H9 (cell line): ENCODE results near the gene REC114. TPM values are rescaled to one million over a fixed set of nuclear protein-coding genes. Genes with fewer than 3 reads are reported as not detected.

Experiments used
- DNase-seq: peaks from one replicate; pipeline ENCODE4 v3.0.0-alpha.2; 2017
- H2AFZ ChIP-seq: one replicate; pipeline ENCODE4 v1.6.1; 2013; ENCODE audit warnings: mild to moderate bottlenecking, low read length, control low read depth, moderate library complexity
- H2AK5ac ChIP-seq: 2 replicates; pipeline ENCODE4 v1.6.1; 2013; ENCODE audit warnings: low read length, control low read depth, mixed read lengths; ENCODE audit not compliant: insufficient read length
- H2BK120ac ChIP-seq: one replicate; pipeline ENCODE4 v1.6.1; 2013; ENCODE audit warnings: low read depth, mild to moderate bottlenecking, low read length, control low read depth, inconsistent platforms; ENCODE audit not compliant: poor library complexity, severe bottlenecking
- H2BK12ac ChIP-seq: 2 replicates; pipeline ENCODE4 v1.6.1; 2013; ENCODE audit warnings: low read length, control low read depth, mixed read lengths, low read depth; ENCODE audit not compliant: insufficient read length
- H2BK15ac ChIP-seq: 2 replicates; pipeline ENCODE4 v1.6.1; 2013; ENCODE audit warnings: low read depth, low read length, control low read depth
- H2BK20ac ChIP-seq: one replicate; pipeline ENCODE4 v1.6.1; 2013; ENCODE audit warnings: low read depth, mild to moderate bottlenecking, low read length, control low read depth, inconsistent platforms; ENCODE audit not compliant: poor library complexity, severe bottlenecking
- H2BK5ac ChIP-seq: 2 replicates; pipeline ENCODE4 v1.6.1; 2013; ENCODE audit warnings: low read length, control low read depth, mixed read lengths; ENCODE audit not compliant: insufficient read length
- H3K14ac ChIP-seq: 2 replicates; pipeline ENCODE4 v1.6.1; 2013; ENCODE audit warnings: low read length, control low read depth; ENCODE audit not compliant: insufficient read depth
- H3K18ac ChIP-seq: 2 replicates; pipeline ENCODE4 v1.6.1; 2013; ENCODE audit warnings: low read depth, mild to moderate bottlenecking, mixed read lengths, low read length, control low read depth; ENCODE audit not compliant: insufficient read length
- H3K23ac ChIP-seq: 2 replicates; pipeline ENCODE4 v1.6.1; 2013; ENCODE audit warnings: low read length, control low read depth, mixed read lengths, low read depth; ENCODE audit not compliant: insufficient read length
- H3K23me2 ChIP-seq: 2 replicates; pipeline ENCODE4 v1.6.1; 2013; ENCODE audit warnings: low read depth, mild to moderate bottlenecking, mixed read lengths, low read length, control low read depth; ENCODE audit not compliant: insufficient read length, poor library complexity, severe bottlenecking
- H3K27ac ChIP-seq: 2 replicates; pipeline ENCODE4 v1.5.1; 2013; ENCODE audit warnings: low read length, control low read depth, mixed read lengths, low read depth; ENCODE audit not compliant: insufficient read length
- H3K27me3 ChIP-seq: 2 replicates; pipeline ENCODE4 v1.6.1; 2013; ENCODE audit warnings: low read length, control low read depth, inconsistent platforms; ENCODE audit not compliant: insufficient read depth
- H3K4ac ChIP-seq: 2 replicates; pipeline ENCODE4 v1.6.1; 2013; ENCODE audit warnings: low read depth, mild to moderate bottlenecking, control low read depth, inconsistent platforms, low read length, moderate library complexity
- H3K4me1 ChIP-seq: 2 replicates; pipeline ENCODE4 v1.6.1; 2013; ENCODE audit warnings: low read length, control low read depth, inconsistent platforms; ENCODE audit not compliant: insufficient read depth
- H3K4me2 ChIP-seq: 2 replicates; pipeline ENCODE4 v1.6.1; 2013; ENCODE audit warnings: low read length, control low read depth, mixed read lengths; ENCODE audit not compliant: insufficient read length, insufficient read depth
- H3K56ac ChIP-seq: 2 replicates; pipeline ENCODE4 v1.6.1; 2013; ENCODE audit warnings: low read depth, mild to moderate bottlenecking, mixed read lengths, low read length, control low read depth; ENCODE audit not compliant: insufficient read length
- H3K79me1 ChIP-seq: 2 replicates; pipeline ENCODE4 v1.6.1; 2013; ENCODE audit warnings: low read depth, mild to moderate bottlenecking, moderate library complexity, low read length, control low read depth, inconsistent platforms; ENCODE audit not compliant: insufficient read depth, poor library complexity, severe bottlenecking
- H3K79me2 ChIP-seq: 2 replicates; pipeline ENCODE4 v1.6.1; 2013; ENCODE audit warnings: low read length, control low read depth, inconsistent platforms; ENCODE audit not compliant: insufficient read depth
- H3K9ac ChIP-seq: 2 replicates; pipeline ENCODE4 v1.6.1; 2013; ENCODE audit warnings: low read length, control low read depth, mixed read lengths; ENCODE audit not compliant: insufficient read length; ENCODE audit errors: extremely low read depth
- H3K9me3 ChIP-seq: one replicate; pipeline ENCODE4 v1.6.1; 2013; ENCODE audit warnings: low read depth, low read length, inconsistent platforms; ENCODE audit not compliant: control insufficient read depth
- H3T11ph ChIP-seq: one replicate; pipeline ENCODE4 v1.6.1; 2013; ENCODE audit warnings: mild to moderate bottlenecking, low read length, control low read depth, inconsistent platforms
- H4K20me1 ChIP-seq: one replicate; pipeline ENCODE4 v1.6.1; 2013; ENCODE audit not compliant: control insufficient read depth, insufficient read length, insufficient read depth
- H4K5ac ChIP-seq: 2 replicates; pipeline ENCODE4 v1.6.1; 2013; ENCODE audit warnings: low read depth, mild to moderate bottlenecking, mixed read lengths, low read length, control low read depth; ENCODE audit not compliant: insufficient read length
- H4K8ac ChIP-seq: replicated peaks from 2 replicates; pipeline ENCODE4 v1.6.1; 2013; ENCODE audit warnings: low read length, control low read depth, mixed read lengths, low read depth; ENCODE audit not compliant: insufficient read length
- H4K91ac ChIP-seq: 2 replicates; pipeline ENCODE4 v1.6.1; 2013; ENCODE audit warnings: low read depth, mild to moderate bottlenecking, moderate library complexity, mixed read lengths, low read length, control low read depth; ENCODE audit not compliant: insufficient read length
- H3K27ac Mint-ChIP-seq, 3 experiments: 2 replicates in 2 of 3; 3 replicates in 1 of 3; pipeline ENCODE4 v1.8.0; 2020 to 2021; ENCODE audit warnings: mixed read lengths in 3 of 3, mild to moderate bottlenecking in 1 of 3, moderate library complexity in 1 of 3
- H3K27me3 Mint-ChIP-seq: 2 replicates; pipeline ENCODE4 v1.8.0; 2021; ENCODE audit warnings: low read depth, mild to moderate bottlenecking, moderate library complexity, mixed read lengths
- H3K36me3 Mint-ChIP-seq, 3 experiments: 2 replicates in 2 of 3; 3 replicates in 1 of 3; pipeline ENCODE4 v1.8.0; 2020 to 2021; ENCODE audit warnings: low read depth in 3 of 3, mixed read lengths in 3 of 3; ENCODE audit not compliant: insufficient read depth in 1 of 3
- H3K4me1 Mint-ChIP-seq, 2 experiments: 2 replicates each; pipeline ENCODE4 v1.8.0; 2020; ENCODE audit warnings: mixed read lengths in 2 of 2
- H3K4me3 Mint-ChIP-seq, 2 experiments: 2 replicates in 1 of 2; 3 replicates in 1 of 2; pipeline ENCODE4 v1.8.0; 2020 to 2021; ENCODE audit warnings: mild to moderate bottlenecking in 2 of 2, mixed read lengths in 2 of 2, moderate library complexity in 1 of 2
- H3K9me3 Mint-ChIP-seq, 2 experiments: 2 replicates in 1 of 2; 3 replicates in 1 of 2; pipeline ENCODE4 v1.8.0; 2020; ENCODE audit warnings: mild to moderate bottlenecking in 2 of 2, mixed read lengths in 2 of 2, moderate library complexity in 1 of 2
- WGBS: extraction: QIAGEN DNeasy Blood & Tissue Kit; methylation state at CpG from one replicate; pipeline ENCODE4 v1.1.7; 2013; ENCODE audit warnings: missing lambda C conversion rate, low lambda C conversion rate, mixed read lengths; ENCODE audit not compliant: insufficient read length; ENCODE audit errors: extremely low coverage; 5-methylcytosine and 5-hydroxymethylcytosine counted together
- total RNA-seq: library from RNA; stranded (reverse); gene quantifications from 2 replicates; pipeline ENCODE4 v1.2.1, GENCODE V29; 2021
- TF ChIP-seq, protein P1 (sequence below): fragments of 200-600 bp; sonication (generic); conservative IDR thresholded peaks from 3 replicates; pipeline ENCODE4 v1.8.0; 2021; ENCODE audit warnings: antibody characterized with exemption, mild to moderate bottlenecking

The REC114 gene
- total RNA-seq, 1 experiment from 2014 or later = not detected

DNA sequence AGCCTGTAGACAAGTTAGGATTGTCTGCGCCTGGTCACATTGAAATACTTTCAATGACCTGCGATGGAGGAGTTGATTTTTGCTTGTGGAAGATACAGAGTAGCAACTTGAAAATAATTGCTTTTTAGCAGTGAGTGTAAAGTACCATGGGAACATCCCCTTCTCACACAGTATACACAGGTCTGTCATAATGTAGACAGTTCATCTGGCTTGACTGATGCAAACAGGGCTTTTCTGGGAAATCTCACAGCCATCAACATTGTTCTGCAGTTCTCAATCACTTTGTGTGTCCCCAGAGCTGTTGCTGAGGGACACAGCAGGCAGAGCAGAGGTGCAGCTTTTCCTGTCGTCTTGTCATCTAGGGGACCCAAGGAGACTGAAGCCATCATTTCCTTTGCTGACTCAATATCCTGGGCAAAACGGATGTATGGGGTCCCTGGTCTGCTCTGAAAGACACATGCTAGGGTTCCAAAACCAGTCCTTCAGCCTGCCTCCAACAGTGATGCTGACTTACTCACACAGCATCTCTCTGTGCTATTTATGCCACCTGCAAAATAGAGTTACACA, 5.3 kb upstream of the REC114 start:
- no peaks in the 10 kb centered on the region for H3K79me1 ChIP-seq
- H3K4me2 ChIP-seq = no peak overlapping the region
- H2AK5ac ChIP-seq = no peak overlapping the region
- peaks cover 11% of the 10 kb centered on the region in 2 experiments for H3K4me1 Mint-ChIP-seq
- H2AFZ ChIP-seq = no peak overlapping the region
- peaks cover 2% of the 10 kb centered on the region; the same call in 1 of the 2 replicates for H3K27me3 Mint-ChIP-seq
- H3K4ac ChIP-seq = no peak overlapping the region
- H3K14ac ChIP-seq = no peak overlapping the region
- H3K27ac Mint-ChIP-seq = no peak overlapping the region
- H3T11ph ChIP-seq = no peak overlapping the region
- no peaks in the 10 kb centered on the region for H3K9me3 ChIP-seq
- H3K23me2 ChIP-seq = no peaks in the 10 kb centered on the region
- no peak overlapping the region for H2BK5ac ChIP-seq
- WGBS = no CpG with 5 or more reads among the region's 4 CpGs
- TF ChIP-seq, protein P1, sequence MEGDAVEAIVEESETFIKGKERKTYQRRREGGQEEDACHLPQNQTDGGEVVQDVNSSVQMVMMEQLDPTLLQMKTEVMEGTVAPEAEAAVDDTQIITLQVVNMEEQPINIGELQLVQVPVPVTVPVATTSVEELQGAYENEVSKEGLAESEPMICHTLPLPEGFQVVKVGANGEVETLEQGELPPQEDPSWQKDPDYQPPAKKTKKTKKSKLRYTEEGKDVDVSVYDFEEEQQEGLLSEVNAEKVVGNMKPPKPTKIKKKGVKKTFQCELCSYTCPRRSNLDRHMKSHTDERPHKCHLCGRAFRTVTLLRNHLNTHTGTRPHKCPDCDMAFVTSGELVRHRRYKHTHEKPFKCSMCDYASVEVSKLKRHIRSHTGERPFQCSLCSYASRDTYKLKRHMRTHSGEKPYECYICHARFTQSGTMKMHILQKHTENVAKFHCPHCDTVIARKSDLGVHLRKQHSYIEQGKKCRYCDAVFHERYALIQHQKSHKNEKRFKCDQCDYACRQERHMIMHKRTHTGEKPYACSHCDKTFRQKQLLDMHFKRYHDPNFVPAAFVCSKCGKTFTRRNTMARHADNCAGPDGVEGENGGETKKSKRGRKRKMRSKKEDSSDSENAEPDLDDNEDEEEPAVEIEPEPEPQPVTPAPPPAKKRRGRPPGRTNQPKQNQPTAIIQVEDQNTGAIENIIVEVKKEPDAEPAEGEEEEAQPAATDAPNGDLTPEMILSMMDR = no peak
- H4K91ac ChIP-seq = no peak overlapping the region
- H4K5ac ChIP-seq = no peak overlapping the region
- H3K27ac ChIP-seq = no peak overlapping the region
- H3K9ac ChIP-seq = no peak overlapping the region
- no peak overlapping the region for H4K8ac ChIP-seq
- H3K9me3 Mint-ChIP-seq = no peaks in the 10 kb centered on the region
- H2BK20ac ChIP-seq = no peak overlapping the region
- no peaks in the 10 kb centered on the region for H3K27me3 ChIP-seq
- H2BK15ac ChIP-seq = no peak overlapping the region
- H3K4me1 ChIP-seq = no peaks in the 10 kb centered on the region; the same call in 1 of the 2 replicates
- H3K36me3 Mint-ChIP-seq = no peaks in the 10 kb centered on the region
- H3K4me3 Mint-ChIP-seq = no peak overlapping the region
- no peak for DNase-seq
- no peak overlapping the region for H3K18ac ChIP-seq
- no peak overlapping the region for H2BK12ac ChIP-seq
- H4K20me1 ChIP-seq = no peaks in the 10 kb centered on the region
- no peak overlapping the region for H3K23ac ChIP-seq
- H2BK120ac ChIP-seq = no peak overlapping the region
- H3K56ac ChIP-seq = no peak overlapping the region
- H3K79me2 ChIP-seq = no peaks in the 10 kb centered on the region
